Common myeloid progenitor, CD34-positive (primary cell): Measurements from ENCODE around the gene TFEB.

ENCODE experiments used
- CTCF ChIA-PET: fragments of 350-600 bp; sonication (Branson Sonifier 250); formaldehyde crosslinking; loops from one replicate; lab custom pipeline; 2021; ENCODE audit warnings: antibody characterized with exemption; lab: Charles Lee
- POLR2A ChIA-PET: fragments of 350-600 bp; sonication (Branson Sonifier 250); formaldehyde crosslinking; loops from one replicate; lab custom pipeline; 2021; ENCODE audit warnings: antibody characterized with exemption; lab: Charles Lee
- DNase-seq, 3 donors: peaks; one replicate each; pipeline versions ENCODE4 v3.0.0 to v3.0.0-alpha.2; 2013
- H3K27ac ChIP-seq, 2 experiments: 1 replicate in 1 of 2; 2 replicates in 1 of 2; pipeline ENCODE4 v1.7.0; 2013; ENCODE audit warnings: inconsistent platforms in 2 of 2, low read length in 2 of 2, mild to moderate bottlenecking in 2 of 2, low read depth in 1 of 2, moderate library complexity in 1 of 2; ENCODE audit not compliant: severe bottlenecking in 2 of 2, insufficient read depth in 1 of 2, poor library complexity in 1 of 2
- H3K27me3 ChIP-seq, 5 experiments: replicated peaks in 2 of 5; 1 replicate in 3 of 5; 2 replicates in 2 of 5; pipeline versions ENCODE4 v1.6.1 to v1.7.0; 2013; ENCODE audit warnings: low read length in 4 of 5, mild to moderate bottlenecking in 2 of 5, moderate library complexity in 2 of 5, inconsistent platforms in 1 of 5; ENCODE audit not compliant: insufficient read depth in 5 of 5, control insufficient read depth in 4 of 5
- H3K36me3 ChIP-seq, 4 experiments: 1 replicate in 2 of 4; 2 replicates in 2 of 4; pipeline versions ENCODE4 v1.6.1 to v1.7.0; 2013; ENCODE audit warnings: low read length in 3 of 4, control low read depth in 1 of 4, mild to moderate bottlenecking in 1 of 4; ENCODE audit not compliant: control insufficient read depth in 4 of 4, insufficient read depth in 4 of 4
- H3K4me1 ChIP-seq, 4 experiments: 1 replicate in 3 of 4; 2 replicates in 1 of 4; pipeline versions ENCODE4 v1.6.1 to v1.7.1; 2013; ENCODE audit warnings: low read length in 3 of 4, mild to moderate bottlenecking in 3 of 4, control low read depth in 1 of 4, inconsistent platforms in 1 of 4, moderate library complexity in 1 of 4; ENCODE audit not compliant: control insufficient read depth in 4 of 4, insufficient read depth in 4 of 4; ENCODE audit errors: control extremely low read depth in 1 of 4
- H3K4me3 ChIP-seq, 7 experiments: 1 replicate in 4 of 7; 2 replicates in 3 of 7; pipeline versions ENCODE4 v1.5.1 to v1.7.0; 2013; ENCODE audit warnings: mild to moderate bottlenecking in 7 of 7, low read length in 6 of 7, moderate library complexity in 6 of 7, inconsistent platforms in 2 of 7, low read depth in 2 of 7, control low read depth in 1 of 7; ENCODE audit not compliant: insufficient read depth in 4 of 7, control insufficient read depth in 1 of 7; ENCODE audit errors: extremely low read depth in 1 of 7
- H3K9me3 ChIP-seq, 5 experiments: 1 replicate in 4 of 5; 2 replicates in 1 of 5; pipeline versions ENCODE4 v1.6.1 to v1.7.1; 2013; ENCODE audit warnings: low read length in 4 of 5, mild to moderate bottlenecking in 2 of 5, inconsistent platforms in 1 of 5, low read depth in 1 of 5, moderate library complexity in 1 of 5; ENCODE audit not compliant: control insufficient read depth in 4 of 5, insufficient read depth in 2 of 5; ENCODE audit errors: control extremely low read depth in 1 of 5
- WGBS: methylation state at CpG from one replicate; pipeline ENCODE4 v1.1.5; 2013; ENCODE audit not compliant: insufficient coverage; 5-methylcytosine and 5-hydroxymethylcytosine counted together

TFEB gene

DNA sequence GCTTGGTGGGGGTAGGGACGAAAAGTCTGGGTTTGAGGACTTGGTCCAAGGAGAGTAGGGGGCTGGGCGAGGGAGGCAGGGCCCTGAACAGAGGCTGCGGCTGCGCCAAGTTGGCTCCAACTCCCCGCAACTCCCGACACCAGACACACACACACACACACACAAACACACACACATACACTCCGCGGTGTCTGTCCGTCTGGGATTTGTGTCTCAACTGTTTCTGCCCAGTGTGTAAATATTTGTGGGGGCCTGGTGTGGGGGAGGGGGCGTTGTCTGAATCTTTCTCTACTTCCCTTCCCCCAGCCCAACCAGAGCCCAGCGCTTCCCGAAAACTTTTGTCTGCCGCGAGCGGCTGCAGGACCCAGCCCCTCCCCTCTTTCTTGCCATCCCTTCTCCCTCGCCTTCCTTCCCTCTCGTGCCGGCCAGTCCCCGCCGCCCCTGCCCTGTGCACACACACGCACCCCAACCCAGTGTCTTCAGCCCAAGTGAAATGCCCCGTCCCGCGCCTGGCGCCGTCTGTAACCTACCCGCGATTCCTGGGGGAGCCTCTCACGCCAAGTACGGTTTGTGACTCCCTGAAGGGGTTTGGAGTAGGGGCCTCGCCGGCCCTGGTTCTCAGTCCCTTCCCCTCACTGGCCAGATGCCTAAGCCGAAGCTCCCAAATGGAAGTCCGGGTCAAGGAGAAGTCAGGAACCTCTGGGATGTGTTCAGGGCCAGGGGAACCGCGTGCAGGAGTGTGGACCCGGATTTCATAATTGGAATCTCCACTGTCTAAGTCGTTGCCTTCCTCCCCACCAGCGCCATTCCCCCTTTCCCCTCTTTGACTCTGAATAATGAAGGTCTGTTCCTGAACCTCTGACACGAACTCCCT lies 96.2 kb downstream of the TFEB start:
- ChIA-PET POLR2A (no interaction called here), CTCF (no interaction called here)
- 54% methylated on average over 24 of the region's 40 CpGs for WGBS
- Histone ChIP-seq H3K9me3 (no peaks in the 10 kb centered on the region), H3K27me3 (peaks cover 0 to 60% (median 15%) of the 10 kb centered on the region in 5 experiments), H3K4me1 (peaks cover 0 to 46% (median 40%) of the 10 kb centered on the region in 4 experiments), H3K36me3 (no peaks in the 10 kb centered on the region), H3K4me3 (peak overlapping the region in 6 of 7 experiments; percentile 29 to 74 (median 66)), H3K27ac (no peak overlapping the region)
- DNase-seq, result peak in 1 of 3 donors; percentile 42

DNA sequence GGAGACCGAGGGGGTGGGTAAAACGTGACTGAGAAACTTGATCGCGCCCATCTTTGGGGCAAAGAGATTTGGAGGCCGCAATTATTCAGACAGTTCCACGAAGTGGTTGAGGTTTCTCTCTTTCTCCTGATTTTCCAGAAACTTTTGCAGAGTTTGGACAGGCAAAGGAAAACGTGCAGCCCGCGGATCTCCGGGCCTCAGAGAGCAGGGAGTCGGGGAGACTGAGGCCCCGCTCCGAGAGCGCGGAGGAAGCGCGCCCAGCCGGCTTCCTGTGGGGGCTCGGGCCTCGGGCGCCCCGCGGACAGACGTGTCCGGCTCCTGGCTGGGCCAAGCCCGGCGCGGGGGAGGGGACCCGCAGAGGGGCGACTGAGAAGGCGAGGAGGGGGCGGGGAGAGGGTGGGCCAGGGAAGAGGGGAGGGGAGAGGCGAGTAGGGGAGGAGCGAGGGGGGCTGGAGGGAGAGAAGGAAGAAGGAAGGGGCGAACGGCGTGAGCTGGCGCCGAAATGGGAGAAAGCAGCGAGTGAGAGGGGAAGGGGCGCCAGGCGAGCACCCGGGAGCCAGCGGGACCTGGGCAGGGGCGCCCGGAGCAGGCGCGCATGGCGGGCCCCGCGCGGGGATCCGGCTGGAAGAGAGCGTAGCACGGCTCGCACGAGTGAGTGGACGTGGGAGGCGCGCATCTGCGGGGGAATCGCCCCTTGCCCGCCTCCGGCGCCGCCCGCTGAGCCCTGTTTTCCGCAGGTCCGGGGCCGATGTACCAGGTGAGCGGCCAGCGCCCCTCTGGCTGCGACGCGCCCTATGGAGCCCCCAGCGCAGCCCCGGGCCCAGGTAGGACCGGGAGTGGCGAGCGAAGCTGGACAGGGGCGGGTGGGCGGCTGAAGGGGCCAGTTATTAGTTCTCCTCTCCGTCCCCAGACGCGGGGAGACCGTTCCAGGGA lies 97.1 kb downstream of the TFEB start, which contains the start of gene MDFI:
MDFI (plus strand) TSS at position 467 of the 933 bp plus-strand sequence; CDS start at position 749, 282 bp downstream.
- under 1% methylated on average over 56 of the region's 86 CpGs for WGBS
- ChIA-PET CTCF (no interaction called here), POLR2A (no interaction called here)
- Histone ChIP-seq H3K9me3 (no peaks in the 10 kb centered on the region), H3K36me3 (no peaks in the 10 kb centered on the region), H3K4me3 (peak within 1 kb of the TSS; percentile 29 to 74 (median 64)), H3K27me3 (peaks cover 0 to 60% (median 15%) of the 10 kb centered on the region in 5 experiments), H3K27ac (no peak within 1 kb of the TSS), H3K4me1 (peaks cover 0 to 44% (median 40%) of the 10 kb centered on the region in 4 experiments)
- peak in 1 of 3 donors; percentile 20 for DNase-seq

- WGBS, result 13% methylated on average over 43 of the region's 54 CpGs
- Histone ChIP-seq H3K27me3 (peaks cover 0 to 60% (median 15%) of the 10 kb centered on the region in 5 experiments), H3K36me3 (no peaks in the 10 kb centered on the region), H3K27ac (no peak overlapping the region), H3K4me1 (peaks cover 0 to 39% (median 35%) of the 10 kb centered on the region in 4 experiments), H3K9me3 (no peaks in the 10 kb centered on the region), H3K4me3 (peak overlapping the region in 5 of 7 experiments; percentile 61 to 74 (median 69))
- POLR2A ChIA-PET, result interaction anchor here (0.6 kb wide), 1 partner anchor 27 kb away, joined by 3 read pairs; no protein-coding TSS in a partner anchor
- CTCF ChIA-PET, result no interaction called here
- DNase-seq, result peak in 1 of 3 donors; percentile 11
Measured at GRCh38 chr6:41637194-41638001, 98.0 kb downstream of the TFEB start.

- H3K27me3 ChIP-seq, result peaks cover 0 to 58% (median 15%) of the 10 kb centered on the region in 5 experiments
- peaks cover 0 to 39% (median 34%) of the 10 kb centered on the region in 4 experiments for H3K4me1 ChIP-seq
- no peak overlapping the region for H3K4me3 ChIP-seq
- POLR2A ChIA-PET, result no interaction called here
- H3K27ac ChIP-seq, result no peak overlapping the region
- no peaks in the 10 kb centered on the region for H3K36me3 ChIP-seq
- 61% methylated on average over 26 of the region's 31 CpGs for WGBS
- no peaks in the 10 kb centered on the region for H3K9me3 ChIP-seq
- no peak for DNase-seq
- CTCF ChIA-PET, result no interaction called here
Measured at GRCh38 chr6:41636833-41637193, 98.6 kb downstream of the TFEB start.

- no peak overlapping the region for H3K27ac ChIP-seq
- no peak overlapping the region for H3K4me3 ChIP-seq
- peaks cover 0 to 39% (median 34%) of the 10 kb centered on the region in 4 experiments for H3K4me1 ChIP-seq
- CTCF ChIA-PET, result interaction anchor here (1.1 to 1.6 kb wide), 3 partner anchors 16 to 48 kb away, joined by 3 to 4 read pairs (median 4); no protein-coding TSS in a partner anchor
- H3K27me3 ChIP-seq, result peaks cover 0 to 45% (median 15%) of the 10 kb centered on the region in 5 experiments
- H3K36me3 ChIP-seq, result no peaks in the 10 kb centered on the region
- H3K9me3 ChIP-seq, result no peaks in the 10 kb centered on the region
- POLR2A ChIA-PET, result interaction anchor here (0.8 kb wide), 1 partner anchor 10 kb away, joined by 3 read pairs; no protein-coding TSS in a partner anchor
- 74% methylated on average over 5 of the region's 6 CpGs for whole genome bisulfite sequencing
- DNase-seq, result no peak
Measured at GRCh38 chr6:41635365-41635764, 100.0 kb downstream of the TFEB start.

- ChIA-PET POLR2A (interaction anchor here (0.8 kb wide), 1 partner anchor 9 kb away, joined by 3 read pairs; no protein-coding TSS in a partner anchor), CTCF (interaction anchor here (1.1 to 1.6 kb wide), 3 partner anchors 16 to 49 kb away, joined by 3 to 4 read pairs (median 4); no protein-coding TSS in a partner anchor)
- WGBS, result 13% methylated on average over 3 of the region's 4 CpGs
- Histone ChIP-seq H3K27me3 (peaks cover 0 to 38% (median 13%) of the 10 kb centered on the region in 5 experiments), H3K4me1 (peaks cover 0 to 39% (median 34%) of the 10 kb centered on the region in 4 experiments), H3K36me3 (no peaks in the 10 kb centered on the region), H3K27ac (no peak overlapping the region), H3K9me3 (no peaks in the 10 kb centered on the region), H3K4me3 (peak overlapping the region in 1 of 7 experiments; percentile 38)
- DNase-seq, result peak; percentile 22 to 56 (median 44)
Measured at GRCh38 chr6:41634657-41635056, 100.8 kb downstream of the TFEB start.
